ENCODE measurements around the gene TTLL9.

DNA sequence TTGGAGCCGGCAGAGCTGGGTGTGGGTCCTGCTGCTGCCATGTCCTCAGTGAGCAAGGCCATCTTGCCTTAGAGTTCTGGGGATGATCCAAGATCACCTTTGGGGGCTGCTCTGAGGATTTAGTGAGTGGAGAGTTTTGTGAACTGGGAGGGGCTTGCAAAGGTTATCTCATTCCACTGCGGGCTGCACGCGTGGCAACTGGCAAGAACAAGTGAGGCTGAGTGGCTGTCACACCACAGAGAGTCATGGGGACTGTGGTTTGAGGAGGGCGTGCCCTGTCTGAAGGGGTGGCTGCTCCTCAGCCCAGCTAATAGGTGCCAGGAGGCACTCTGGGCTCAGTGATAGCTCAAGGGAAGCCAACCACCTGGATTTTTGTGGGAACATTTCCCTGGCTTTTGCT lies 37.6 kb downstream of the TTLL9 start:
- TF ChIP-seq CTCF (conservative IDR thresholded peaks at IDR 0.05) (no peak), ZFX (IDR thresholded peaks at IDR 0.05) (no peak)
